Measurements from ENCODE around the gene RCC1.
"Not testable (repeated sequence)": the region's sequence is repeated elsewhere in the genome, so short reads cannot be mapped to it uniquely, and the experiment has no call there.

The RCC1 gene

DNA sequence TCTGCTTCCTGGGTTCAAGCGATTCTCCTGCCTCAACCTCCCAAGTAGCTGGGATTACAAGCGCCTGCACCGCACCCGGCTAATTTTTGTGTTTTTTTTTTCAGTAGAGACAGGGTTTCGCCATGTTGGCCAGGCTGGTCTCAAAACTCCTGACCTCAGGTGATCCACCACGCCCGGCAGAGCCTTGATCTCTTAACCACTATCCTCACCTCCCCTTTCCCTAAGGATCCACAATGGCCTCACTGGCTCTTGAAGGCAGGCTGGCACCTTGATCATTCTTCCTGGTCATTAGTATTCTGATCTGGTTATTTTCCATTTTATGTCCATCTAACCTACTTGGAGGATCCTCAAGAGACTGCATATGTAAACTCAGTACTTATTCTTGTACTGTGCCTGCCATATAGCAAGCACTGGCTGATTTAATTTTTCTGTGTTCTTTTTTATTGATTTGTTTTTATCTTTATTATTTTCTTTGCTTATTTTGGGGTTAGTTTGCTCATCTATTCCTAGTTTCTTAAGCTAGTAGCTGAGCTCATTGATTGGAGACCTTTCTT lies 6.3 kb downstream of the RCC1 start:
- DNase-seq = no peak

DNA sequence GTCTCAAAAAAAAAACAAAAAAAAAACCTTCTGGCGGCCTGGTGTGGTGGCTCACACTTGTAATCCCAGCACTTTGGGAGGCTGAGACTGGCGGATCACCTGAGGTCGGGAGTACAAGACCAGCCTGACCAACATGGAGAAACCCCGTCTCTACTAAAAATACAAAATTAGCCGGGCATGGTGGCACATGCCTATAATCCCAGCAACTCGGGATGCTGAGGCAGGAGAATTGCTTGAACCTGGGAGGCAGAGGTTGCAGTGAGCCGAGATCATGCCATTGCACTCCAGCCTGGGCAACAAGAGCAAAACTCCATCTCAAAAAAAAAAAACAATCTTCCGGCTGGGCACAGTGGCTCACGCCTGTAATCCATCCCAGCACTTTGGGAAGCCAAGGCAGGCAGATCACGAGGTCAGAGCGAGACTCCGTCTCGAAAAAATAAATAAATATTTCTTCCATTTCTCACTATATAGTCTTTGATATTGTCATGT lies 8.6 kb downstream of the RCC1 start:
- DNase-seq = not testable (repeated sequence)

DNA sequence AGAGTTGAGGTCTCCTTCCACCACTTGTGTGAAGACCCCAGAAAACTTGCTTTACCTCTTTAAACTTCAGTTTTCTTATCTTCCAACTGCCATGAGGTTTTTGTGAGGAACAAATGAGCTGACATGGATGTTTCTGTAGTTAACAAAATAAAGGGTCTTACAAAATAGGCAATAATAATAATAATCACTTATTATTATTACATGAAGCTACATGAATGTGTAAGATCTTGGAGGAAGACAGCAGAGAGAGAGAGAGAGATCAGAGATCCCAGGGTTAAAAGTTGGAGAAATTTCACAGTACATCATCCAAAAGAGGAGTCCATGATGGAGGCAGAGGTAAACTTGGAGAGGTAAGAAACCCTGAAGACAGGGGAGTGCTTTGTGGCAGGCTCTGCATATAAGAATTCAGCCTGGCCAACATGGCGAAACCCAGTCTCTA lies 10.7 kb downstream of the RCC1 start:
- DNase-seq = no peak

DNA sequence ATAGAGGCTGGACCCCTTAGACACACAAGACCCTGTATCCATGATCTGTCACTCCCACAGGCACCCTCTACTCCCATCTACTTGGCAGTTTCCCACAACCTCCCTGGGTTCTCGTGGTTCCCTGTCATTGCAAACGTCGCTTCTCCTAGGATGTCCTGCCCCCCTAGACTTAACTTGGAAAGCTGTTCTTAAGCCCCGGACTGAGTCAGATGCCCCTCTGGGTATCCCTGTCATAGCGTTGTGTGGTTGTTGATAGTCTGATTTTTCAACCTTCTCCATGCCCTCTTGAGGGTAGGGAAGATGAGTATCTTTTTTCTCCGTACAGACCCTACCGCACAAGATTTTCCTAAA lies 11.8 kb downstream of the RCC1 start:
- DNase-seq = no peak

DNA sequence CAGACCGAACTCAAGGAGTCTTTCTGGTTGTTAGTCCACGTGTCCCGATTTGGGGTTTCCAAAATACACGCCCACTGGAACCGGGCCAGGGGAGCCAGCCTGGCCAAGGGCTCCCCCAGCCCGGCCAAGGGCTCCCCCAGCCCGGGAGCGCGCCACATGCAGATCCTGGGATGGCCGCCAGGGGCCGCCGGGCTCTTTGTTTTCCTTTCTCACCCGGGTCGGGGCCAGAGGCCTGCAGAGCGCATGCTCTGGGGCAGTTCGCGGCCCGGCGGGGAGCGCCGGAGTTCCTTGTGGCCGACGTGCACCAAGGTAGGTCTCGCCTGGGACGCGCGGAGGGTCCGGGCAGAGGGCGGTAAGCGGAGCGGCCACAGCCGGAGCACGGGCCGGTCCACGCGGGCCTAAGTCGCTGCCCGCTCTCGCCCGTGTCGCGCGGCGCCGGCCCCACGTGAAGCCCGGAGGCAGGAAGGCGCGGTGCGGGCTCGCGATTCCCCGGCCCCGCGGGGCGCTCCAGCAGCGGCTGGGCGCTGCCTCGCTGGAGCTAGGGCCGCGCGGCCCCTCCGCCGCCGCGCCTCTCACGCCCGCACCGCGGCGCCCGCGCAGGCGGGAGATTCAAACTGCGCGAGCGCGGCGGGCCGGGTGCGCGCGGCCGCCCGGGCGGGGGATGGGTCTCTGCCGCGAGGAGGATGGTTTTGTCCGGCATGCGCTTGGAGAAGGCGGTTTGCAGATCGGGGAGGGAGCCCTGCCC lies 12.3 kb downstream of the RCC1 start:
- DNase-seq = peak; percentile 75

DNA sequence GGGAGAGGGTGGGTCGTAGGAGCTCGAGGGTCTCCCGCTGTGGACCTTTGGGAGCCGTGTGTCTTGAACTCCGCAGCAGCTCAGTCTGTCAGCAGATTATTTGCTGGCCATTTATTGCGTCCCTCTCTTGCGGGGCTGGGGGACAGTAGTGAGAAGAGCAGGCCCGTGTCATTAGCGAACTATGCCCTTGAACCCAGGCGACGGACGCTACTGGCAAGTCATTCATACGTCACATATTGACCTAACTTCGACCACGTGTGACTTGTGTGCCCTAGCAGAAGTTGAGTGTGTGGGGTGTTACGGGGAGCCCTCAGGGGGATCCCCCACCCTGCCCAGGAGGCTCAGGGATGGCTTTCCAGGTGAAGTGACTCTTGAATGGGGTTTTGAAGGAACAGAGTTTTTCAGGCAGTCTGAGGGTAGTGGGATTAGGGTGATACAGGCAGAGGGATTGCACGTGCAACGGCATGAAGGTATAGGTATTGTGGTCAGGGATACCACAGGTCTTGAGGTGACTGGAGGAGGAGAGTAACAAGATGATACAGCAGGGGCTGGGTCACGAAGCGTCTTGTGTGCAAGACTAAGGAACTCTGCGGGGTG lies 13.0 kb downstream of the RCC1 start:
- no peak for DNase-seq

DNA sequence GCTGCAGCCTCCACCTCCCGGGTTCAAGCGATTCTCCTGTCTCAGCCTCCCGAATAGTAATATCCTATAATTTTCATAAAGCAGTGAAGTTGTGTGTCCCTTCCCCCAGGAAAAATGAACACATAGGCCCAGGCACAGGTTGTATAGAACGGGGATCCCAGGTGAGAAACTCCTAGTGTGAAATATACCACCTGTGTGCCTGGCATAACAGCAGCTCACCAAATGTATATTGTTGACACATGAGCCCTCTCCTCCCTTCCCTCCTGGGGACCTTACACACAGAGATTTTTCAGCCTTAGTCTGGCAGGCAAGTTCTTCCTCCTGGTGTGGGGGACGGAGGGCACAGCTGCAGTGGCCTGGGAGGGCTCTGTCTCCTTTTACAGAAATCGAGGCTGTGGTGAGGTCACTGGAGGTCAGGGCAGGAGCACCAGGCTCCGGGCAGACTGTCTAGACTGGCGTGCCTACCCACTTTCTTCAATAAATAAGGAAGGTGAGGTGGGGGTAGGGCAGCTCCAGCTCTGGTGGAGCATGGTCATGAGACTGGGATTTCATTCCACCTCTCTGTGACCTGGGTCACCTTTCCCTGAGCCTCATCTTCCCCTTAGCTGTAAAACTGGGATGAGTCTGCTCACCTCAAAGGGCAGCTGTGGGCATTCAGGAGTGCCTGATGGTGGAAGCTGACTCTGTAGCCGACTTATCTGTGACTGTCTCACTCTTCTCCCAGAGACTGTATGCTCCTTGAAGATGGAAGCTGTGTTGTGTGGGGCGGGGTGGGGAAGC lies 14.3 kb downstream of the RCC1 start:
- DNase-seq = no peak

DNA sequence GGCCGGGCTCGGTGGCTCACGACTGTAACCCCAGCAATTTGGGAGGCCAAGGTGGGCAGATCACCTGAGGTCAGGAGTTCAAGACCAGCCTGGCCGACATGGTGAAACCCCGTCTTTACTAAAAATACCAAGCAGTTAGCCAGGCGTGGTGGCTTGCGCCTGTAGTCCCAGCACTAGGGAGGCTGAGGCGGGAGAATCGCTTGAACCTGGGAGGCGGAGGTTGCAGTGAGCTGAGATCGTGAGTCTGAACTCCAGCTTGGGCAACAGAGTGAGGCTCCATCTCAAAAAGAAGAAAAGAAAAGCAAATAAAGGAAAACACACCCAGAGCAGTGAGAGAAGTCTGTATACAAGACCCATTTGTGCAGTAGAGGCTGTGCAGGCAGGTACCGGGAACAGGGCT lies 15.0 kb downstream of the RCC1 start:
- DNase-seq = not testable (repeated sequence)

DNA sequence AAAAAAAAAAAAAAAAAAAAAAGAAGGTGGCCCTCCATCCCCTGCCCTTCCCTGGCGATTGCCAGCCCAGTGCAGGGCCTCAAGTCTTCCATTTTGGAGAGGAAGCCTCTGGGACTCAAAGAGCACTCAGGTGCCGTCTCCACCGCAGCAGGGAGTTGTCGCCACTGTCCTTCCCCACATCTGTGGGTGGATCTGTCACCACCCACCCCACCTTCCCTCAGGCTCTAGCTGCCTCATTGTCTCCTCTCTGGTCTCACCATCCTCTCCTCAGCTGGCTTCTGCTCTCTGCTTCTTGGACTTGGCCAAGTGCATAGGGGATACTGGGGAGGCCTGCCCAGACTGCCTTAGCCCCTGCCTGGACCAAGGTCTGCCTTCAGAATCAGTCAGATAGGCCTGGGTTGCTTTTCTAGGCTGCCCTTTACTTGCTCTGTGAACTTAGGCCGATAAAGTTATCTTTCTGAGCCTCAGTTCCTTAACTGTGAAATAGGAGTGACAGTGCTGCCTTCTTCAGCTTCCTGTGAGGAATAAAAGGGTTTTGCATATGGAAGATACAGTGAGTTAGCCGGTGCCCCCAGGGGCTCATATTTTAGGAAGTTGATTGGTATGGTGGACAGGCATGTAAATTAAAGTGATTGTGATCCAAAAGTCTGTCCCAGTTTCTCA lies 15.8 kb downstream of the RCC1 start:
- DNase-seq = no peak

DNA sequence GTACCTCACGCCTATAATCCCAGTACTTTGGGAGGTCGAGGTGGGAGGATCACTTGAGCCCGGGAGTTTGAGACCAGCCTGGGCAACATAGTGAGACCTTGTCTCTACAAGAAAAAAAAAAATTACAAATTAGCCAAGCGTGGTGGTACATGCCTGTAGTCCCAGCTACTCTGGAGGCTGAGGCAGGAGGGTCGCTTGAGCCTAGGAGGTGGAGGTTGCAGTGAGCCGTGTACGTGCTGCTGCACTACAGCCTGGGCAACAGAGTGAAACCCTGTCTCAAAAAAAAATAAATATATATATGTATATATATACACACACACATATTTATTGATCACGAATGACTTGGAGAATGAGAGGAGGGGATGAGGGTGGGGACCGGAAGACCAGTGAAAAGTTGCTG lies 16.7 kb downstream of the RCC1 start:
- DNase-seq = not testable (repeated sequence)

DNA sequence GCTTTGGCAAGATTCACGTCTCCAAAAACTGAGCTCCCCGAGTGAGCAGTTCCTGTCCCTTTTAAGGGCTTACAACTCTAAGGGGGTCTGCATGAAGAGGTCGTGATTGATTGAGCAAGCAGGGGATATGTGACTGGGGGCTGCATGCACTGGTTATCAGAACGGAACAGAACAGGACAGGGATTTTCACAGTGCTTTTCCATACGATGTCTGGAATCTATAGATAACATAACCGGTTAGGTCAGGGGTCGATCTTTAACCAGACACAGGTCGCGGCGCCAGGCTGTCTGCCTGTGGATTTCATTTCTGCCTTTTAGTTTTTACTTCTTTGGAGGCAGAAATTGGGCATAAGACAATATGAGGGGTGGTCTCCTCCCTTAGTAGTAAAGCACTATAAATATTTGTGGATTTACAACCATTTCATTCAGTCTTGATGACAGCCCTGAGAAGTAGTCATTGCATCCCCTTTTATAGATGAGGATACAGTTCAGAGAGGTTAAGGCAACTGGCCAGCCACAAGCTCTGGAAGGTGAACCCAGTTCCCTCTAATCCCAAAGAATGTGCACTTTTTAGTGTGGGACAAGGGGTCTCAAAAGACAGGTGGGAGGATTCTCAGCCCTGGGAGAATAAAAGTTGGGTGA lies 19.3 kb downstream of the RCC1 start:
- DNase-seq = not testable (repeated sequence)

DNA sequence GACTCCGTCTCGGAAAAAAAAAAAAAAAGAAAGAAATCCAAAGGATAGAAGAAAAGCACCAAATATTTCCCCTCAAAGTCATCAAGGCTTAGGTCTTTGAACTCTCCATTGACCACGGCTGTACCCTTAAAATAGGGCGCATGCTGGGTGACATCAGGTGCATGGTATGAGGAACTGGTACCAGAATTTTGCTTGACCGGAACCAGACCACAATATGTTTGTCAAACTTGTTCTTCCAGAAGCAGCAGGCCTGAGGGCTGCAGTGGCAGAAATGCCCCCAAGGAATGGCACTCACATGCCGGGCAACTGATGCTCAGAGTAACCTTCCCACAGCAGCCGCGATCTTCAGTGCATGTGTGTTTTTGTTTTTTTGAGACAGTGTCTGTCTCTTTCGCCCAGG lies 21.0 kb downstream of the RCC1 start:
- DNase-seq = no peak

DNA sequence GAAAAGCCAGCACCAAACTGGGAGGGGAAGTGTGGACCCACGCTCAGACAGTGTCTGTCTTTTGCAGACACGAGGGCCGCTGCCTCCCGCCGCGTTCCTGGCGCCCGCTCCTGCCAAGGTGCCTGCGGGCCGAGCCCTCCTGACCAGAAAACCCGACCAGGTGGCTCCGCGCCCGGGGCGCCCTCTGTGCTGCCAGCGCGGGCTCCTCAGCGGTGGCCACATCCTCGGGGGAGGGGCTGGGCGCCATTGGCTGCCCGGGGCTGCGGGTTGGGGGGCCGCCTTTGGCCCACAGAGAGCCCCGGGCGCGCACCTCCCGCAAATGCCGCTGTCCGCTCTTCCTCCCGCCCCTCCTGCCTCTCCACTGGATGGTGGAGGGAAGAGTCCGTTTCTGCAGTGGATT lies 24.6 kb downstream of the RCC1 start:
- DNase-seq = no peak

DNA sequence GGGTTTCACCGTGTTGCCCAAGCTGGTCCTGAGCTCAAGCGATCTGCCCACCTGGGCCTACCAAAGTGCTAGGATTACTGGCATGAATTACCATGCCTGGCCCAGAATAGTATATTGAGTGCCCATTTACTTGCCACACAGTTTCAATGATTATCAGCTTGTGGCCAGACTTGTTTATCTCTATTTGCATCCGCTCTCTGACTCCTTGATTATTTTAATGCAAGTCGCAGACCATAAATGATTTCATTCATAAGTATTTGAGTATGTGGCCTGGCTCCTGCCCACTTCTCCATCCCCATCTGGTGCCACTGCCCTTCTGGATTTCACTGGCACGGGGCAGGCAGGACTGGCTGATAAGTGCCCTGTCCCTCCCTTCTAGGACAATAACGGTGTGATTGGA lies 28.8 kb downstream of the RCC1 start:
- DNase-seq = no peak

DNA sequence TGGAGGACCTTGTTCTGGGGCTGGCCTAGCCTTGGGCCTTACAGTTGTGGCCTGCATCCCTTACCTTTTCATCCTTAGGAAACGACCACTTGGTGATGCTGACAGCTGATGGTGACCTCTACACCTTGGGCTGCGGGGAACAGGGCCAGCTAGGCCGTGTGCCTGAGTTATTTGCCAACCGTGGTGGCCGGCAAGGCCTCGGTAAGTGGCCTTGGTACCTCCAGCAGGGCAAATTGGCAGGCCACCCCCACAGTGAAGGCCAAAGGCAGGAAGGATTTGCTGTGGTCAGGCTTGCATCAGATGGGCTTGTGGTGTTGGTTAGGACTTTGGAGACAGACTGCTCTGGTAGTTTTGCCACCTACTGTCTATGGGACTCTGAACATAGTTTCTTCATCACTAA lies 29.3 kb downstream of the RCC1 start:
- no peak for DNase-seq

DNA sequence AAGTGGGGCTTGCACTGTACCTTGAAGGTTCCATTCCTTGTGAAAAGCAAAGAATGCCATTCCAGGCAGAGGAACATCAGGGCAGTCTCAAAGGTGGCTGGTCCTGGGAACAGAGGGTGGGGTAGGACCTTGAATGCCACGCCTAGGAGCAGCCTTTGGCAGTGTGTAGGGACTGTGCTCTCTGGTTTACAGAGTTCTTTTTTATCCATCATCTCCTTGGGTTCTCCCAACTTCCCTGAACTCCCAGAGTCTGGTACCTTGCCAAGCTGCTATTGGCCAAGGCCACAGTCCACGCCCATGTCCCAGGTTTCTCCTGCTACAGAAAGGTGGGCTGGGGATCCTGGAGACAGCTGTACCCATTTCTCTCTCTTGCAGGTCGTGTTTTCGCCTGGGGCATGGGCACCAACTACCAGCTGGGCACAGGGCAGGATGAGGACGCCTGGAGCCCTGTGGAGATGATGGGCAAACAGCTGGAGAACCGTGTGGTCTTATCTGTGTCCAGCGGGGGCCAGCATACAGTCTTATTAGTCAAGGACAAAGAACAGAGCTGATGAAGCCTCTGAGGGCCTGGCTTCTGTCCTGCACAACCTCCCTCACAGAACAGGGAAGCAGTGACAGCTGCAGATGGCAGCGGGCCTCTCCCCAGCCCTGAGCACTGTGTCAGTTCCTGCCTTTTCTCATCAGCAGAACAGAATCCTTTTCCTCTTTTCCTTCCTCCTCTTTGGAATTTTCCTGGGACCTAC lies 31.8 kb downstream of the RCC1 start:
- DNase-seq = no peak

DNA sequence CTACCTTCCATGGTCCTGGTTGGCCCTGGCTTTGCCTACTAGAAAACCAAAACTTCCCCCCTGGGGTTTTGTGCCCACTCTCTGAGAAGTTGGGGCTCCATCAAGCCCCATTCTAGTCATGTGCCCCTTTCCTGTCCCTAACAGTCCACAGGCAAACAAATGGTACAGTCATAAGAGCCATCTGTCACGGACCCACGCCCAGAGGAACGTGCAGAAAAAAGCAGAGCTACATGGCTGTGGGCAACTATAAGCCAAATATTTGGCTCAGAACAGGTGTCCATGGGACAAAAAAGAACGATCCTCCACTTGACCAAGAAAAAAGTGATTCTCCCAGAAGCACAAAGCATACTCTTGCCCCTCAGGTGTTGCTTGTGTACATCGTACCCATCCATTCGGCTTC lies 32.4 kb downstream of the RCC1 start:
- no peak for DNase-seq

DNA sequence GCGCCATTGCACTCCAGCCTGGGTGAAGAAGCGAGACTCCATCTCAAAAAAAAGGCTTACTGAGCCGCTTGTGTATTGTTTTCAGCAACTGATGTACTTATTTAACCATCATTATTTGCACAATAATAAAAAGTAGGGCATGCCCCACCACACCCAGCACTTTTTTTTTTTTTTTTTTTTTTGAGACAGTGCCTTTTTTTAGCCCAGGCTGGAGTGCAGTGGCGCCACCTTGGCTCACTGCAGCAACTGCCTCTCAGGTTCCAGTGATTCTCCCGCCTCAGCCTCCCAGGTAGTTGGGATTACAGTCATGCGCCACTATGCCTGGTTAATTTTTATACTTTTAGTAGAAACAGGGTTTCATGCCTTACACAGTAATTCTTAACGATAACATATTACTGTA lies 34.8 kb downstream of the RCC1 start:
- DNase-seq = no peak

DNA sequence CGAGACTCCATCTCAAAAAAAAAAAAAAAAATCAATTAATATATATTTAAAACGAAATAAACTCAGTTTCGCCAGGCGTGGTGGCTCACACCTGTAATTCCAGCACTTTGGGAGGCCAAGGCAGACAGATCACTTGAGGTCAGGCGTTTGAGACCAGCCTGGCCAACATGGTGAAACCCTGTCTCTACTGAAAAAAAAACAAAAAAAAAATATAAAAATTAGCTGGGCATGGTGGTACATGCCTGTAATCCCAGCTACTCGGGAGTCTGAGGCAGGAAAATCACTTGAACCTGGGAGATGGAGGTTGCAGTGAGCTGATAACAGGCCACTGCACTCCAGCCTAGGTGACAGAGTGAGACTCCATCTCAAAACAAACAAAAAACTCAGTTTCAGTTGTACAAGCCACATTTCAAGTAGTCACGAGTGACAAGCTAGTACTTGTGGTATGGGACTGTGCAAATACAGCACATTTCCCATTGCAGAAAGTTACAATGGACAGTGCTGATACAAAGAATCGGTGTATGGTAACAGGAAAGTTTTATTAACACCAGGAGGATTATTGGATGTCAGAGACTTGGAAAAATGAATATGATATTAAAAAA lies 35.7 kb downstream of the RCC1 start:
- not testable (repeated sequence) for DNase-seq

DNA sequence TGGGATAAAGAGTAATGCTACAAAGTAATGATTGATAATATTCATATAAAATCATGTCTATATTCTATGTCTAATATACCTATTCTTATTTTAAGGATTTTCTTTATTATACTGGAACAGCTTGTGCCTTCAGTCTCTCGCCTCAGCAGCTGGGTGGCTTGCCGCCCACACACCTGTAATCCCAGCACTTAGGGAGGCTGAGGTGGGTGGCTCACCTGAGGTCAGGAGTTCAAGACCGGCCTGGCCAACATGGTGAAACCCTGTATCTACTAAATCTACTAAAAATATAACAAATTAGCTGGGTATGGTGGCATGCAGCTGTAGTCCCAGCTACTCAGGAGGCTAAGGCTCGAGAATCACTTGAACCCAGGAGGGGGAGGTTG lies 39.4 kb downstream of the RCC1 start:
- DNase-seq = no peak

DNA sequence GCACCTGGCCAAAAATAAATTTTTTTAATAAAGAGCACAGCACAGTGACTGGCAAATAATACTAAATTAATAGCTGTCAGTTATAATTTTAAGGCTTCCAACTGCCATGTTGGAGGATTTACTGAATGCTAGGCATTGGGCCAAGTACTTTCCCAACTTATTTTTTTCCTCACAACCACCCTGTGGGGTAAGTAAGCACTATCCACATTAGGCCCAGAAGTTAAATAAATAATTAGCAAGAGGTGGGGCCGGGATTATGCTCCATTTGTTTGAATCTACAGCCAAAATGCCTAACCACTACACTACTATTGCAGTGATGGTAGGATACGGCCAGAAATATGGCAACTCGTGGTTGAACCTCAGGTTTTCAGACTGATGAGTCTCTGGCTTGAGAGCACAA lies 42.5 kb downstream of the RCC1 start:
- DNase-seq = no peak

All from activated gamma-delta T cell (primary cell).